PFSK-1 (cell line): ENCODE results near the gene MGA.

ENCODE experiments used
- POLR2AphosphoS5 ChIP-seq: IDR thresholded peaks from 2 replicates; pipeline ENCODE4 v1.6.1; 2012; ENCODE audit warnings: low read depth, mild to moderate bottlenecking, control low read depth, low read length, moderate library complexity
- TAF1 ChIP-seq: IDR thresholded peaks from 2 replicates; pipeline ENCODE4 v1.6.1; 2012; ENCODE audit warnings: low read length, control low read depth, borderline replicate concordance; ENCODE audit not compliant: insufficient read depth

GRCh38 chr15:41814534-41814933 lies 154.3 kb downstream of the MGA start:
- no peak for TF ChIP-seq TAF1
- TF ChIP-seq POLR2AphosphoS5: no peak
